Fibroblast of lung (primary cell): ENCODE measurements around the gene SCG3. TPM values are rescaled to one million over a fixed set of nuclear protein-coding genes. Genes with fewer than 3 reads are reported as not detected.

ENCODE experiments used
- DNase-seq, 2 donors: peaks; one replicate each; pipeline versions ENCODE4 v3.0.0 to v3.0.0-alpha.2; 2010; ENCODE audit warnings: low read depth in 2 of 2
- H2AFZ ChIP-seq: 2 replicates; pipeline ENCODE4 v1.5.1; 2012; ENCODE audit warnings: low read length, control low read depth, inconsistent platforms
- H3K27ac ChIP-seq: 2 replicates; pipeline ENCODE4 v1.5.1; 2011; ENCODE audit warnings: low read length, control low read depth; ENCODE audit not compliant: insufficient read depth
- H3K27me3 ChIP-seq: 2 replicates; pipeline ENCODE4 v1.5.1; 2011; ENCODE audit warnings: mild to moderate bottlenecking, low read length; ENCODE audit not compliant: control insufficient read depth, insufficient read depth
- H3K36me3 ChIP-seq: 2 replicates; pipeline ENCODE4 v1.5.1; 2011; ENCODE audit warnings: low read length; ENCODE audit not compliant: control insufficient read depth, insufficient read depth
- H3K4me1 ChIP-seq: 2 replicates; pipeline ENCODE4 v1.5.1; 2011; ENCODE audit warnings: low read length; ENCODE audit not compliant: control insufficient read depth, insufficient read depth; ENCODE audit errors: extremely low read depth
- H3K4me2 ChIP-seq: 2 replicates; pipeline ENCODE4 v1.5.1; 2011; ENCODE audit warnings: low read length, control low read depth; ENCODE audit not compliant: insufficient read depth; ENCODE audit errors: extremely low read depth
- H3K4me3 ChIP-seq, 4 experiments: fragments of 200-600 bp in 1 of 4; sonication (generic) in 1 of 4; replicated peaks in 1 of 4; 2 replicates each; pipeline ENCODE4 v1.5.1; 2011 to 2016; ENCODE audit warnings: low read length in 4 of 4, low read depth in 3 of 4, mild to moderate bottlenecking in 3 of 4, control low read depth in 2 of 4, inconsistent platforms in 1 of 4, mixed read lengths in 1 of 4; ENCODE audit not compliant: insufficient read depth in 1 of 4; ENCODE audit errors: control extremely low read depth in 1 of 4
- H3K79me2 ChIP-seq: 2 replicates; pipeline ENCODE4 v1.5.1; 2012; ENCODE audit warnings: mild to moderate bottlenecking, low read length, inconsistent platforms; ENCODE audit not compliant: control insufficient read depth, insufficient read depth
- H3K9ac ChIP-seq: 2 replicates; pipeline ENCODE4 v1.5.1; 2011; ENCODE audit warnings: mild to moderate bottlenecking, low read length, control low read depth; ENCODE audit not compliant: insufficient read depth
- H3K9me3 ChIP-seq: 2 replicates; pipeline ENCODE4 v1.5.1; 2012; ENCODE audit warnings: low read depth, low read length; ENCODE audit not compliant: control insufficient read depth, insufficient read depth
- H4K20me1 ChIP-seq: 2 replicates; pipeline ENCODE4 v1.5.1; 2011; ENCODE audit warnings: low read length; ENCODE audit not compliant: control insufficient read depth, insufficient read depth; ENCODE audit errors: extremely low read depth
- EZH2 ChIP-seq: IDR thresholded peaks from 2 replicates; pipeline ENCODE4 v1.5.1; 2012; ENCODE audit warnings: low read length, control low read depth, mild to moderate bottlenecking; ENCODE audit errors: missing control alignments
- polyA plus RNA-seq, 2 donors: library from polyadenylated mRNA; depleted of rRNA in 1 of 2; stranded (reverse) in 1 of 2; unstranded in 1 of 2; fragments of >200 nt; gene quantifications; 2 replicates each; pipeline ENCODE4 v1.2.1, GENCODE V29; 2011 to 2012; ENCODE audit warnings: missing spikeins in 1 of 2
- total RNA-seq: library from RNA; depleted of rRNA; stranded (reverse); fragments of >200 nt; gene quantifications from 2 replicates; pipeline ENCODE4 v1.2.1, GENCODE V29; 2014
- TF ChIP-seq, protein P1 (sequence below), 2 donors: IDR thresholded peaks in 1 of 2; conservative IDR thresholded peaks in 1 of 2; 1 replicate in 1 of 2; 2 replicates in 1 of 2; pipeline ENCODE4 v1.5.1; 2011 to 2012; ENCODE audit warnings: low read length in 2 of 2, control low read depth in 1 of 2, inconsistent platforms in 1 of 2, low read depth in 1 of 2, mild to moderate bottlenecking in 1 of 2

Gene SCG3
- total and polyA plus RNA-seq, 2 donors (not counting 1 experiment from before 2014, with no cell fraction given) = not detected

DNA sequence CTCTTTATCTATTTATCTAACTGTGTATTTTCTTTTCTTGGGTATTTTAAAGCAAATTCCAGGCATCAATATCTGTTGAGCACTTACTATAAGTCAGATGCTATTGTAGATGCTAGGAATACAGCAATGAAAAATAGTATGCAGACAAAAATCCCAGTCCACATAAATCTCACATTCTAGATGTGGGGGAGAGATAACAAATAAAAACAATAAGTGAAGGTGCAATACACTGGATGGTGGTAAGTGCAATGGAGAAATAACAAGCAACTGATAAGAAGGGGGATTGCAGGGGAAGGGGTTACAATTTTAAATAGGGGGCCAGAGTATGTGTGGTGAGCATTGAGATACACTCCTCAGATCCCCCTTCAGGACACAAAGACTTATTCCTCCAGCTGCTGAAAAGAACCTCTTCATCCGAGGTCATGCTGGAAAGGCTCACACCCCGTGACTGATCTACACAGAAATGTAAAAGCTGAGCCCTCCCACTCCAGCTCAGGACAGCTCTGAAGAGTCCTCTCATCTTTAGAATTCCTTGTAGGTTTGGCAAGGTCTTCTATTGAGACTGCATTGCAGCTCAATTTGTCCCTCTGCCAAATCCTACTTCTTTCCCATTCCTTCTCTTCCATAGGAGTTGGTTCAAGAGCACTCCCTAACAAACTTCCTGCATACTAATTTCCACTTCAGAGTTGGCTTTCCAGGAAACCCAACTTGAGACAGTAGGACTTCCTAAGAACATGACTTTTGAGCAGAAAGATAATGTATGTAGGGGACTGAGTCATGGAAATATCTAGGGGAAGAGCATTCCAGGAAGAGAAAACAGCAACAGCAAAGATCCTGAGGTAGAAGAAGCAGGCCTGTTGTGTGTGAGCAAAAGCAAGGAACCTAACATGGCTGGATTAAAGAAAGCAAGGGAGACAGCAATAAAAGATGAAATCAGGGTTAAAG lies 8.1 kb upstream of the SCG3 start:
- Histone ChIP-seq H3K4me3 (no peak overlapping the region), H3K4me1 (no peaks in the 10 kb centered on the region), H3K4me2 (no peak overlapping the region), H3K79me2 (no peaks in the 10 kb centered on the region), H3K27me3 (peaks cover 2% of the 10 kb centered on the region), H3K9me3 (no peaks in the 10 kb centered on the region), H3K36me3 (no peaks in the 10 kb centered on the region), H2AFZ (no peak overlapping the region), H4K20me1 (no peaks in the 10 kb centered on the region), H3K9ac (no peak overlapping the region), H3K27ac (no peak overlapping the region)
- no peak for TF ChIP-seq EZH2
- TF ChIP-seq, protein P1, sequence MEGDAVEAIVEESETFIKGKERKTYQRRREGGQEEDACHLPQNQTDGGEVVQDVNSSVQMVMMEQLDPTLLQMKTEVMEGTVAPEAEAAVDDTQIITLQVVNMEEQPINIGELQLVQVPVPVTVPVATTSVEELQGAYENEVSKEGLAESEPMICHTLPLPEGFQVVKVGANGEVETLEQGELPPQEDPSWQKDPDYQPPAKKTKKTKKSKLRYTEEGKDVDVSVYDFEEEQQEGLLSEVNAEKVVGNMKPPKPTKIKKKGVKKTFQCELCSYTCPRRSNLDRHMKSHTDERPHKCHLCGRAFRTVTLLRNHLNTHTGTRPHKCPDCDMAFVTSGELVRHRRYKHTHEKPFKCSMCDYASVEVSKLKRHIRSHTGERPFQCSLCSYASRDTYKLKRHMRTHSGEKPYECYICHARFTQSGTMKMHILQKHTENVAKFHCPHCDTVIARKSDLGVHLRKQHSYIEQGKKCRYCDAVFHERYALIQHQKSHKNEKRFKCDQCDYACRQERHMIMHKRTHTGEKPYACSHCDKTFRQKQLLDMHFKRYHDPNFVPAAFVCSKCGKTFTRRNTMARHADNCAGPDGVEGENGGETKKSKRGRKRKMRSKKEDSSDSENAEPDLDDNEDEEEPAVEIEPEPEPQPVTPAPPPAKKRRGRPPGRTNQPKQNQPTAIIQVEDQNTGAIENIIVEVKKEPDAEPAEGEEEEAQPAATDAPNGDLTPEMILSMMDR (conservative IDR thresholded peaks at IDR 0.05 in 1 of 2, IDR thresholded peaks at IDR 0.05 in 1 of 2; ENCODE audit: low read depth in 1 of 2, low read length in 2 of 2) = no peak
- no peak for DNase-seq

DNA sequence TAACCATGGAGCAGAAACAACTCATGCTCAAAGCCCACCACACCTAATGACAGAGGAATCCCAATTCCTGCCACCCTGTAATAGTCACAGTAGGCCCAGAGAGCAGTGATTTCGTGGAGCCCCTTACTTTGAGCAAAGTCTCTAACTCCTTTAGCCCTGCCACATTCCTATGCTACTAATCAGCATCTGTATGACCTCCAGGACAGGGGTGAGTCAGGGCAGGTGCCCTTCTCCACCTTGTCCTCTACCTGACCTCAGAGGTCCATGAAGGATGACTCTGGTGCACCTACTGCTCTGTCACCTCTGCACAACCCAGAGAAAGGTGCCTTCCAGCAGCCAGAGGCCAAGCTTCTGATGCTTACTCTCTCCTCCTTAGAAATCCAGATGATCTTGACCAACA lies 6.1 kb upstream of the SCG3 start:
- H4K20me1 ChIP-seq = no peaks in the 10 kb centered on the region
- H3K4me2 ChIP-seq = no peak overlapping the region
- no peak overlapping the region for H3K9ac ChIP-seq
- no peaks in the 10 kb centered on the region for H3K79me2 ChIP-seq
- no peaks in the 10 kb centered on the region for H3K27me3 ChIP-seq
- H3K27ac ChIP-seq = no peak overlapping the region
- no peak for DNase-seq
- no peak overlapping the region for H2AFZ ChIP-seq
- no peaks in the 10 kb centered on the region for H3K36me3 ChIP-seq
- no peaks in the 10 kb centered on the region for H3K9me3 ChIP-seq
- H3K4me1 ChIP-seq = no peaks in the 10 kb centered on the region
- H3K4me3 ChIP-seq = no peak overlapping the region
- TF ChIP-seq EZH2 = no peak
- TF ChIP-seq, protein P1 (conservative IDR thresholded peaks at IDR 0.05 in 1 of 2, IDR thresholded peaks at IDR 0.05 in 1 of 2; ENCODE audit: low read depth in 1 of 2, low read length in 2 of 2) = no peak

DNA sequence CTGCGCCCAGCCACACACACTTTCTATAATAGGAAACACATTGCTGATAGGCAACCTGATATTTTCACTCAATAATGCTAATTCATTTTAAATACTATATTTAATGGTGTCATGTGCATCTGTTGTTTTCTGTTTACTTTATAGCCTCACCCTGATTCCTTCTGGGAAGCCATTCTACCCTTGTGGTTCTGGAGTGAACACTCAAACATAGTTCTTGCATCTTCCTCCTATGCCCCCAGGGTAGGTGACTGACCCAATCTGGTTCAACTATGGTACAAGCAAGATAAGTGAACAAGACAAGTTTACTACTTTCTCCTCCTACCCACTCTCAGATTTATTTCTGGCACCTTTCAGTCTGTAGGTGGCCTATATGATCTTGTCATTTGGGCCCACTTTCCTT lies 4.3 kb upstream of the SCG3 start:
- Histone ChIP-seq H3K36me3 (no peaks in the 10 kb centered on the region), H3K9ac (no peak overlapping the region), H3K9me3 (no peaks in the 10 kb centered on the region), H4K20me1 (no peaks in the 10 kb centered on the region), H3K79me2 (no peaks in the 10 kb centered on the region), H2AFZ (no peak overlapping the region), H3K4me1 (no peaks in the 10 kb centered on the region), H3K27ac (no peak overlapping the region), H3K4me3 (no peak overlapping the region), H3K27me3 (no peaks in the 10 kb centered on the region), H3K4me2 (no peak overlapping the region)
- DNase-seq = no peak
- TF ChIP-seq EZH2 = no peak
- TF ChIP-seq, protein P1 (conservative IDR thresholded peaks at IDR 0.05 in 1 of 2, IDR thresholded peaks at IDR 0.05 in 1 of 2; ENCODE audit: low read depth in 1 of 2, low read length in 2 of 2) = no peak
